ENCODE results near the gene ZNF385B.

Gene ZNF385B

GRCh38 chr2:179595284-179595683, 266.1 kb downstream of the ZNF385B start:
- no peak for TF ChIP-seq CTCF (conservative IDR thresholded peaks at IDR 0.05; ENCODE audit: low read depth, low read length)
- H3K4me3 ChIP-seq (ENCODE audit: low read depth, low read length) = no peak overlapping the region
- no peak for DNase-seq (ENCODE audit: low read depth)

GRCh38 chr2:179594268-179595112, 266.9 kb downstream of the ZNF385B start:
- DNase-seq (ENCODE audit: low read depth) = no peak
- TF ChIP-seq CTCF (conservative IDR thresholded peaks at IDR 0.05; ENCODE audit: low read depth, low read length) = no peak
- H3K4me3 ChIP-seq (ENCODE audit: low read depth, low read length) = no peak overlapping the region

GRCh38 chr2:179593323-179593722, 268.1 kb downstream of the ZNF385B start:
- DNase-seq (ENCODE audit: low read depth) = no peak
- no peak for TF ChIP-seq CTCF (conservative IDR thresholded peaks at IDR 0.05; ENCODE audit: low read depth, low read length)
- no peak overlapping the region for H3K4me3 ChIP-seq (ENCODE audit: low read depth, low read length)

- no peak for TF ChIP-seq CTCF (conservative IDR thresholded peaks at IDR 0.05; ENCODE audit: low read depth, low read length)
- no peak overlapping the region for H3K4me3 ChIP-seq (ENCODE audit: low read depth, low read length)
- peak; percentile 83 for DNase-seq (ENCODE audit: low read depth)
Measured at GRCh38 chr2:179592167-179592936, 269.1 kb downstream of the ZNF385B start.

- TF ChIP-seq CTCF (conservative IDR thresholded peaks at IDR 0.05; ENCODE audit: low read depth, low read length) = no peak
- no peak for DNase-seq (ENCODE audit: low read depth)
- no peak overlapping the region for H3K4me3 ChIP-seq (ENCODE audit: low read depth, low read length)
Measured at GRCh38 chr2:179591690-179592089, 269.7 kb downstream of the ZNF385B start.

- no peak for TF ChIP-seq CTCF (conservative IDR thresholded peaks at IDR 0.05; ENCODE audit: low read depth, low read length)
- no peak overlapping the region for H3K4me3 ChIP-seq (ENCODE audit: low read depth, low read length)
- no peak for DNase-seq (ENCODE audit: low read depth)
Measured at GRCh38 chr2:179588486-179589145, 272.8 kb downstream of the ZNF385B start.

All from choroid plexus epithelial cell (primary cell).